ENCODE measurements around the gene VAMP2.

The VAMP2 gene

GRCh38 chr17:8155231-8155995 lies 7.3 kb downstream of the VAMP2 start:
- DNase-seq = no peak

GRCh38 chr17:8154608-8155155 lies 8.1 kb downstream of the VAMP2 start:
- no peak for DNase-seq

GRCh38 chr17:8153957-8154607 lies 8.7 kb downstream of the VAMP2 start:
- DNase-seq = peak; percentile 93

GRCh38 chr17:8153525-8153956 lies 9.2 kb downstream of the VAMP2 start:
- DNase-seq = peak; percentile 81

- DNase-seq = no peak
Measured at GRCh38 chr17:8153031-8153451, 9.7 kb downstream of the VAMP2 start.

GRCh38 chr17:8152112-8152775 lies 10.5 kb downstream of the VAMP2 start, which contains the start of gene PER1:
TSS of gene PER1 (minus strand) at chr17:8152404. CDS start at chr17:8150706, 1,698 bp downstream.
- peak; percentile 95 for DNase-seq

GRCh38 chr17:8151641-8152111 lies 11.1 kb downstream of the VAMP2 start:
- DNase-seq = peak; percentile 54

GRCh38 chr17:8151120-8151640 lies 11.6 kb downstream of the VAMP2 start:
- peak; percentile 89 for DNase-seq

- DNase-seq = no peak
Measured at GRCh38 chr17:8150194-8151119, 12.3 kb downstream of the VAMP2 start.

- no peak for DNase-seq
Measured at GRCh38 chr17:8149419-8150193, 13.1 kb downstream of the VAMP2 start.

GRCh38 chr17:8148560-8148959 lies 14.2 kb downstream of the VAMP2 start:
- no peak for DNase-seq

- no peak for DNase-seq
Measured at GRCh38 chr17:8147805-8148404, 14.8 kb downstream of the VAMP2 start.

GRCh38 chr17:8147141-8147804 lies 15.5 kb downstream of the VAMP2 start:
- DNase-seq = no peak

- no peak for DNase-seq
Measured at GRCh38 chr17:8146381-8147140, 16.2 kb downstream of the VAMP2 start.

GRCh38 chr17:8145811-8146210 lies 16.9 kb downstream of the VAMP2 start:
- DNase-seq = no peak

GRCh38 chr17:8144401-8145231 lies 18.1 kb downstream of the VAMP2 start:
- DNase-seq = no peak

GRCh38 chr17:8143581-8144400 lies 19.0 kb downstream of the VAMP2 start:
- DNase-seq = no peak

Data from activated CD4-positive, alpha-beta T cell treated with anti-CD3 and anti-CD28 coated beads for 48 hours (primary cell).